ENCODE results near the gene LONP1. TPM values are rescaled to one million over a fixed set of nuclear protein-coding genes. Genes with fewer than 3 reads are reported as not detected.
A peak's percentile ranks its signal among the peaks of the same experiment; 100 is the strongest.

The LONP1 gene
- total RNA-seq, 2 experiments from 2014 or later, result 178 to 181 TPM

DNA sequence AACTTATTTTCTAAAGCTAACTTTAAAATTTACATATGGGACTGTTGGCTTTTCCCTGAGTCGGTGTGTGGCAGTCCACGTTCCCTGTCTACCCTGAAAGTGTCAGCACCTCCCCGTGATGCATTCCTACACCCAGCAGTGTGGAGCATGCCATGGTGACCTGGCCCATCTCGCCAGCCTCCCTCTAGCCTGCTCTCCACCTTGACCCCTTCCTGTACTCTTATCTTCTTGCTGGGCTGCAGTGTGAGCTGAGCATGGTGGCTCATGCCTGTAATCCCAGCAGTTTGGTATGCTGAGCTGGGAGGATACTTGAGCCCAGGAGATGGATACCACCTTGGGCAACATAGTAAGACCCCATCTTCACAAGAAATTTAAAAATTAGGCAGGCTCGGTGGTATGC, 65.0 kb downstream of the LONP1 start:
- intact Hi-C loops (cut with micrococcal nuclease), result no loop called here
- Mint-ChIP-seq H3K36me3 (peaks cover 61% of the 10 kb centered on the region), H3K4me3 (no peak overlapping the region), H3K27ac (no peak overlapping the region), H3K9me3 (no peaks in the 10 kb centered on the region), H3K27me3 (no peaks in the 10 kb centered on the region), H3K4me1 (ENCODE audit: low read depth) (no peaks in the 10 kb centered on the region)
- DNase-seq, result no peak
- POLR2A ChIA-PET, result interaction anchor here (0.6 to 0.7 kb wide), 2 partner anchors 10 to 173 kb away, joined by 3 to 5 read pairs; no protein-coding TSS in a partner anchor
- CTCF ChIA-PET, result interaction anchor here (0.6 kb wide), 1 partner anchor 38 kb away, joined by 3 read pairs; no protein-coding TSS in a partner anchor

DNA sequence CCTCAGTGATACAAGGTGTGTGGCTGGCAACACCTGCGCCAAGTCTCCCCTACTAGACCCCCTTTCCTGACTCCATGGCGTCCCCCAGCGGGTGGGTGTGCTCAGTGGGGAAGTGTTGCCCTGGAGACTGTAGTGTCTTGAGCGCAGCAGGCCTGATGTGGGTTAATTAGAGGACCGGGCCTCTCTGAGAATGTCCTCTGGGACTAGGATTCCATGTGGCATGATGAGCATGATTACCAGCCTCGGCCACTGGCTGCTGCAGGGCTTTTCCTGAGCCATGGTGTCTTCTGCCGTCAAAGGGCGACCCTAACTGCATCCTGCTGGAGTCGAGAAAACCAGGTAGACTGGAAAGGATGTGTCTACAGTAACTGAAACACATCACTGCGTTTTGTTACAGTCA, 67.7 kb downstream of the LONP1 start:
- no peak for DNase-seq
- Mint-ChIP-seq H3K27ac (no peak overlapping the region), H3K4me3 (no peak overlapping the region), H3K9me3 (no peaks in the 10 kb centered on the region), H3K4me1 (ENCODE audit: low read depth) (no peaks in the 10 kb centered on the region), H3K36me3 (peaks cover 63% of the 10 kb centered on the region), H3K27me3 (no peaks in the 10 kb centered on the region)
- ChIA-PET CTCF (no interaction called here), POLR2A (no interaction called here)
- intact Hi-C loops (cut with micrococcal nuclease), result no loop called here

DNA sequence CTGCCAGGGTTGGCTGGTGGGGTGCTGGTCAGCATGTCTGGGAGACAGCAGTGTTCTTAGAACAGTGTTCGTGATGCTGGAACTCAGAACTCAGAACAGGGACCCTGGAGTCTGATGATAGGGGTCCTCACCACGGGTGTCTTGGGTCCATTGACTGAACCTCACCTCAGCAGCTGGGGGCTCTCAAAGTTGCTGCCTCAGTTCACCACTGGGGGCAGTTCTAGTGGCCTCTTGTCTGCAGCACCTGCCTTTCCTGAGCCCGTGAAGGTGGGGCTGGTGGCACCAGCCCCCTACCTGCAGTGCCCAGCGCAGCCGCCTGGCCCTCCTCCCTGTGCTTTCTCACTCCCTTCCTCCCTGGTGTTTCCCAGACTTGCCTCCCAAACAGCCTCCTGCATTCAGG, 68.6 kb downstream of the LONP1 start:
- H3K27me3 Mint-ChIP-seq, result no peaks in the 10 kb centered on the region
- no peak for DNase-seq
- intact Hi-C loops (cut with micrococcal nuclease), result no loop called here
- CTCF ChIA-PET, result no interaction called here
- no peaks in the 10 kb centered on the region for H3K4me1 Mint-ChIP-seq (ENCODE audit: low read depth)
- no peaks in the 10 kb centered on the region for H3K9me3 Mint-ChIP-seq
- no peak overlapping the region for H3K4me3 Mint-ChIP-seq
- POLR2A ChIA-PET, result no interaction called here
- H3K27ac Mint-ChIP-seq, result no peak overlapping the region
- H3K36me3 Mint-ChIP-seq, result peaks cover 65% of the 10 kb centered on the region

DNA sequence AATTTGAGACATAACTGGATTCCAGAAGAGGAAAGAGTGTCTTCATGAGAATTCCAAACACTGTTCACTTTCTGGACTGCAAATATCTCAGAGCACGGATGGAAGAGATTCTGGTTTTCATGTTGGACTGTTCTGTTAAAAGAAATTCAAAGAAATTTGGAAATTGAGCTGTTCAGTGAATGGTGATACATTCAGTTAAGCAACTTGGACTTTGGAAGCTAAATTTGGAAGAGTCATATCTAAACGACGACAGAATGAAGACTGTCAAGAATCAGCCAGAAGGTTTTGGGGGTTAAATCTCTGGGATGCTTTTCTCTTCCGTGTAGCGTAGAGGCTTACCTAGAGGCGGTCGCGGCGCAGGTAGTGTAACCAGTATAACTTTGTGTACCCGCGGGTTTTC, 71.5 kb downstream of the LONP1 start:
- no peaks in the 10 kb centered on the region for H3K27me3 Mint-ChIP-seq
- POLR2A ChIA-PET, result interaction anchor here (0.6 kb wide), 1 partner anchor 14 kb away, joined by 5 read pairs; no protein-coding TSS in a partner anchor

DNA sequence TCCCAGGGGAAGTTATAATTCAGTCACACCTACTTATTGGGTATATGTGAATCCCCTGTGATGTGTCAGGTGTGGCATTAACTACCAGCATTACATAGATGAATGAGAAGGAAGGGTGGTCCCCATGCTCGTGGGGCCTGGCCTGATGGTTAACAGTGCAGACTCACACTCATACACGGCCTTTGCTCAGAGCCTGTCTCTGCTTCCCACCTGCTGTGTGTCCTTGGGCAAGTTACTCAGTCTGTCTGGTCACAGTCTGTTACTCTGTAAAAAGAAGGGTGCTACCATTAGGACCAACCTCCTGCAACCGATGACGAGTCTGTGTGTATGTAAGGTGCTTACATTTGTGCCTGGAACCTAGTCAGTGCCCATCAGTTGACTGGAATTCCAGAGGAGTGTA, 73.2 kb downstream of the LONP1 start:
- peaks cover 56% of the 10 kb centered on the region for H3K36me3 Mint-ChIP-seq
- H3K27me3 Mint-ChIP-seq, result no peaks in the 10 kb centered on the region
- ChIA-PET CTCF (no interaction called here), POLR2A (no interaction called here)
- H3K4me1 Mint-ChIP-seq (ENCODE audit: low read depth), result no peaks in the 10 kb centered on the region
- DNase-seq, result no peak
- H3K27ac Mint-ChIP-seq, result no peak overlapping the region
- H3K9me3 Mint-ChIP-seq, result no peaks in the 10 kb centered on the region
- intact Hi-C loops (cut with micrococcal nuclease), result no loop called here
- no peak overlapping the region for H3K4me3 Mint-ChIP-seq

More for the DNA sequence above, 71.5 kb downstream of the LONP1 start:
- no peaks in the 10 kb centered on the region for H3K9me3 Mint-ChIP-seq
- no peak for DNase-seq
- no peaks in the 10 kb centered on the region for H3K4me1 Mint-ChIP-seq (ENCODE audit: low read depth)
- no peak overlapping the region for H3K27ac Mint-ChIP-seq
- peaks cover 60% of the 10 kb centered on the region for H3K36me3 Mint-ChIP-seq
- CTCF ChIA-PET, result interaction anchor here (1.0 kb wide), 1 partner anchor 27 kb away, joined by 3 read pairs; no protein-coding TSS in a partner anchor
- intact Hi-C loops (cut with micrococcal nuclease), result no loop called here
- no peak overlapping the region for H3K4me3 Mint-ChIP-seq

DNA sequence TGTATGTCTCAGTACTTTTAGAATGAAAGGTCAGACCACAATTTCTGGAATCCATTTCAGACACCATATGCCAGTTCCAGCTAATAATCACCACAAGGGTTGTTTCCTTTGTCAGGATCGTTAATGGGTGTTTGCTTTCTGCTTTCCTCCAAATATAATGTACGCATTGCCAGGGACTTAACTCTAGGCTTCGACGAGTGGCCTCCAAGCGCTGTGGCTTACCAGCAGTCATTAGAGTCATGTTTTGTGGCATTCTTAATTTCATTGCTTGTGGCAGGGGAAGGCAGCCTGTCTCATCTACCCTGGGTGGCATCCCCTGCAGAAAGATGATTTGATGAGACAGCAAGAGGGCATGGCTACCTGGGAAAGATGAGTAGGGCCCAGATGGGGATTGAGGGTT, 74.5 kb downstream of the LONP1 start:
- peaks cover 55% of the 10 kb centered on the region for H3K36me3 Mint-ChIP-seq
- H3K4me3 Mint-ChIP-seq, result no peak overlapping the region
- no peaks in the 10 kb centered on the region for H3K27me3 Mint-ChIP-seq
- ChIA-PET CTCF (interaction anchor here (0.8 kb wide), 1 partner anchor 65 kb away, joined by 3 read pairs; no protein-coding TSS in a partner anchor), POLR2A (no interaction called here)
- no peak overlapping the region for H3K27ac Mint-ChIP-seq
- no peak for DNase-seq
- H3K4me1 Mint-ChIP-seq (ENCODE audit: low read depth), result peaks cover 4% of the 10 kb centered on the region
- H3K9me3 Mint-ChIP-seq, result no peaks in the 10 kb centered on the region
- intact Hi-C loops (cut with micrococcal nuclease), result no loop called here

GRCh38 chr19:5644037-5644436, 75.9 kb downstream of the LONP1 start:
- POLR2A ChIA-PET, result no interaction called here
- intact Hi-C loops (cut with micrococcal nuclease), result no loop called here
- Mint-ChIP-seq H3K4me3 (no peak overlapping the region), H3K4me1 (ENCODE audit: low read depth) (peaks cover 4% of the 10 kb centered on the region), H3K27me3 (no peaks in the 10 kb centered on the region), H3K9me3 (no peaks in the 10 kb centered on the region), H3K36me3 (peaks cover 47% of the 10 kb centered on the region), H3K27ac (peak overlapping the region; percentile 18)
- CTCF ChIA-PET, result no interaction called here
- DNase-seq, result no peak

- DNase-seq, result no peak
- intact Hi-C loops (cut with micrococcal nuclease), result no loop called here
- ChIA-PET POLR2A (no interaction called here), CTCF (interaction anchor here (1.2 kb wide), 1 partner anchor 47 kb away, joined by 4 read pairs; the partner anchor contains the start of gene RPL36)
- Mint-ChIP-seq H3K9me3 (no peaks in the 10 kb centered on the region), H3K4me1 (ENCODE audit: low read depth) (peaks cover 7% of the 10 kb centered on the region), H3K27ac (no peak overlapping the region), H3K27me3 (no peaks in the 10 kb centered on the region), H3K36me3 (peaks cover 41% of the 10 kb centered on the region), H3K4me3 (no peak overlapping the region)
Measured at GRCh38 chr19:5643060-5643459, 76.9 kb downstream of the LONP1 start.

DNA sequence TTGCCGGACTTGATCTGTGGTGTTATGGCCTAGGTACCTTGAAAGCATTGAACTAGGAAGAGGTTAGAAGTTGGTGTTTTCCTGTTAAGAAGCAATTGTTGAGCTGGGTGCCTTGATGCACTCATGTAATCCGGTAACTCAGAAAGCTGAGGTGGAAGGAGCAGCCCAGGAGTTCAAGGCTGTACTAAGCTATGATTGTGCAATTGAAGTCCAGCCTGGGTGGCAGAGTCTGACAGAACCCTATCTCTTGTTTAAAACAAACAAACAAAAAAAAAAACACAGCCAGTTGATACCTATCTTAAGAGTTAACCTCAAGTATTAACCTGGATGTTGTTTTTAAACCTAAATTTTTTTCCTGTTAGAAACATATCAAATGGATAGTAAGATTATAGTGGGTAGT, 77.7 kb downstream of the LONP1 start:
- CTCF ChIA-PET, result interaction anchor here (1.2 kb wide), 1 partner anchor 47 kb away, joined by 4 read pairs; the partner anchor contains the start of gene RPL36

More for the DNA sequence above, 77.7 kb downstream of the LONP1 start:
- no peaks in the 10 kb centered on the region for H3K9me3 Mint-ChIP-seq
- no peak overlapping the region for H3K27ac Mint-ChIP-seq
- intact Hi-C loops (cut with micrococcal nuclease), result no loop called here
- DNase-seq, result no peak
- no peaks in the 10 kb centered on the region for H3K27me3 Mint-ChIP-seq
- H3K4me3 Mint-ChIP-seq, result no peak overlapping the region
- peaks cover 41% of the 10 kb centered on the region for H3K36me3 Mint-ChIP-seq
- POLR2A ChIA-PET, result no interaction called here
- peaks cover 12% of the 10 kb centered on the region for H3K4me1 Mint-ChIP-seq (ENCODE audit: low read depth)

Other genes with a start within 250 kb of the LONP1 start
- 1 to 10 TPM; 1.0 to 1.1 TPM for gene TINCR, start 152.2 kb downstream of the LONP1 start, total RNA-seq
- 10 to 100 TPM; 63.5 to 76.4 TPM for gene SAFB2, start 97.4 kb downstream of the LONP1 start, total RNA-seq
- 100 to 1,000 TPM; 103 to 113 TPM for gene SAFB, start 97.1 kb downstream of the LONP1 start, total RNA-seq
- gene MICOS13, start 39.6 kb downstream of the LONP1 start, total RNA-seq, result 10 to 100 TPM; 50.9 to 55.3 TPM
- gene HSD11B1L, start 39.1 kb downstream of the LONP1 start, total RNA-seq, result 1 to 10 TPM; 3.8 to 4.1 TPM
- gene RPL36, start 29.9 kb downstream of the LONP1 start, total RNA-seq, result 1,000 to 10,000 TPM; 1,487 to 1,524 TPM
- not detected for gene CATSPERD, start 491 bp upstream of the LONP1 start, total RNA-seq
- 1 to 10 TPM; 2.2 to 2.6 TPM for gene PRR22, start 64.6 kb upstream of the LONP1 start, total RNA-seq
- 10 to 100 TPM; 41.9 to 44.4 TPM for gene DUS3L, start 71.0 kb upstream of the LONP1 start, total RNA-seq
- under 1 TPM; 0.22 to 0.97 TPM for gene NRTN, start 84.9 kb upstream of the LONP1 start, total RNA-seq
- gene FUT6, start 119.6 kb upstream of the LONP1 start, total RNA-seq, result not detected
- gene FUT3, start 131.3 kb upstream of the LONP1 start, total RNA-seq, result not detected
- gene FUT5, start 150.4 kb upstream of the LONP1 start, total RNA-seq, result under 1 TPM; 0.15 to 0.24 TPM
- 100 to 1,000 TPM; 224 to 226 TPM for gene NDUFA11, start 183.6 kb upstream of the LONP1 start, total RNA-seq
- 1 to 10 TPM; 2.9 to 3.3 TPM for gene VMAC, start 184.7 kb upstream of the LONP1 start, total RNA-seq
- gene CAPS, start 194.1 kb upstream of the LONP1 start, total RNA-seq, result 1 to 10 TPM; 3.7 to 3.9 TPM

Measured in activated CD4-positive, alpha-beta memory T cell treated with anti-CD3 and anti-CD28 coated beads for 36 hours (primary cell).